ENCODE results near the gene ADAMTS2. TPM values are rescaled to one million over a fixed set of nuclear protein-coding genes. Genes with fewer than 3 reads are reported as not detected.

Gene ADAMTS2
- total and polyA plus RNA-seq, 3 donors from 2014 or later = 10.9 to 19.8 (median 13.6) TPM

GRCh38 chr5:179275381-179275878 lies 69.8 kb downstream of the ADAMTS2 start:
- peaks cover 24% of the 10 kb centered on the region for H3K4me1 ChIP-seq

GRCh38 chr5:179274321-179275315 lies 70.6 kb downstream of the ADAMTS2 start:
- no peak overlapping the region for H3K27ac ChIP-seq
- no peaks in the 10 kb centered on the region for H3K9me3 ChIP-seq
- no peak for DNase-seq
- H3K36me3 ChIP-seq (ENCODE audit: low read depth, missing control alignments) = no peaks in the 10 kb centered on the region
- WGBS, 2 donors = 87 to 88% methylated on average over 15 to 26 of the region's 26 CpGs
- intact Hi-C loops (cut with DNase I; ENCODE audit: low total_unique reads) = no loop called here
- H3K4me1 ChIP-seq = peaks cover 33% of the 10 kb centered on the region
- H3K27me3 ChIP-seq = no peaks in the 10 kb centered on the region
- H3K4me3 ChIP-seq = no peak overlapping the region
- TF ChIP-seq CTCF (IDR thresholded peaks at IDR 0.05) = no peak
- no peak for TF ChIP-seq POLR2A (IDR thresholded peaks at IDR 0.05)

More at GRCh38 chr5:179275381-179275878, 69.8 kb downstream of the ADAMTS2 start:
- no peaks in the 10 kb centered on the region for H3K27me3 ChIP-seq
- WGBS, 2 donors = 75 to 94% methylated on average over 12 to 15 of the region's 15 CpGs
- H3K9me3 ChIP-seq = no peaks in the 10 kb centered on the region
- H3K36me3 ChIP-seq (ENCODE audit: low read depth, missing control alignments) = no peaks in the 10 kb centered on the region
- no peak overlapping the region for H3K27ac ChIP-seq
- H3K4me3 ChIP-seq = no peak overlapping the region
- TF ChIP-seq POLR2A (IDR thresholded peaks at IDR 0.05) = no peak
- TF ChIP-seq CTCF (IDR thresholded peaks at IDR 0.05) = no peak
- DNase-seq = no peak
- intact Hi-C loops (cut with DNase I; ENCODE audit: low total_unique reads) = no loop called here

- intact Hi-C loops (cut with DNase I; ENCODE audit: low total_unique reads) = no loop called here
- DNase-seq = no peak
- Histone ChIP-seq H3K9me3 (no peaks in the 10 kb centered on the region), H3K27me3 (no peaks in the 10 kb centered on the region), H3K27ac (no peak overlapping the region), H3K4me3 (no peak overlapping the region), H3K4me1 (peaks cover 35% of the 10 kb centered on the region), H3K36me3 (ENCODE audit: low read depth, missing control alignments) (no peaks in the 10 kb centered on the region)
- WGBS, 2 donors = 62 to 80% methylated on average over 4 to 10 of the region's 10 CpGs
- TF ChIP-seq POLR2A (IDR thresholded peaks at IDR 0.05) (no peak), CTCF (IDR thresholded peaks at IDR 0.05) (no peak)
Observed at GRCh38 chr5:179273441-179274145, 71.7 kb downstream of the ADAMTS2 start.

GRCh38 chr5:179273073-179273435 lies 72.2 kb downstream of the ADAMTS2 start:
- 64 to 67% methylated on average over 5 to 7 of the region's 7 CpGs for WGBS, 2 donors
- Histone ChIP-seq H3K36me3 (ENCODE audit: low read depth, missing control alignments) (no peaks in the 10 kb centered on the region), H3K4me1 (peaks cover 40% of the 10 kb centered on the region), H3K27me3 (no peaks in the 10 kb centered on the region), H3K27ac (no peak overlapping the region), H3K4me3 (no peak overlapping the region), H3K9me3 (no peaks in the 10 kb centered on the region)
- intact Hi-C loops (cut with DNase I; ENCODE audit: low total_unique reads) = no loop called here
- DNase-seq = no peak
- TF ChIP-seq CTCF (IDR thresholded peaks at IDR 0.05) (no peak), POLR2A (IDR thresholded peaks at IDR 0.05) (no peak)
